ENCODE results near the gene GTF3C6.

Gene GTF3C6

DNA sequence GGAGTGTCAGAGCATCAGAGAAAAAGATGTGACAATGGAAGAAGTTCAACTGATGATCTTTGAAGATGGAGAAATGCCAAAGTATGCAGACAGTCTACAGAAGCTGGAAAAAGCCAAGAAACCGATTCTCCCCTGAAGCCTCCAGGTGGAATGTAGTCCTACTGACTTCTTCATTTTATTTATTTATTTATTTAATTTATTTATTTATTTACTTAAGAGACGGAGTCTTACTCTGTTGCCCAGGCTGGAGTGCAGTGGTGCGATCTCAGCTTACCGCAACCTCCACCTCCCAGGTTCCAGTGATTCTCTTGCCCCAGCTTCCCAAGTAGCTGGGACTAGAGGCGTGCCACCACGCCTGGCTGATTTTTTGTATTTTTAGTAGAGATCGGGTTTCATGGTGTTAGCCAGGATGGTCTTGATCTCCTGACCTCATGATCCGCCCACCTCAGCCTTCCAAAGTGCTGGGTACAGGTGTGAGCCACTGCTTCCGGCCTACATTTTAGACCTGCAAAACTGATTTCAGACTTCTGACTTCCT is 21.1 kb downstream of the GTF3C6 start:
- no peak for DNase-seq
- Histone ChIP-seq H3K9ac (ENCODE audit: low read length) (no peak overlapping the region), H3K9me3 (ENCODE audit: control insufficient read depth, low read length) (no peaks in the 10 kb centered on the region), H2BK15ac (ENCODE audit: low read depth, poor library complexity, severe bottlenecking) (no peak overlapping the region), H4K8ac (ENCODE audit: low read length) (no peak overlapping the region), H3K4ac (ENCODE audit: low read depth in 1 of 2, low read length in 2 of 2) (no peak overlapping the region), H3K27me3 (ENCODE audit: control insufficient read depth in 1 of 2, insufficient read depth in 1 of 2, low read length in 2 of 2) (no peaks in the 10 kb centered on the region), H3K23ac (ENCODE audit: low read length in 2 of 2) (no peak overlapping the region), H3K4me1 (ENCODE audit: control insufficient read depth, insufficient read depth, low read depth, low read length) (peaks cover 5% of the 10 kb centered on the region), H2BK5ac (ENCODE audit: low read depth, low read length, poor library complexity, severe bottlenecking) (no peak overlapping the region), H3K18ac (ENCODE audit: low read depth in 1 of 2, low read length in 2 of 2) (no peak overlapping the region), H2BK12ac (ENCODE audit: low read length in 2 of 2) (no peak overlapping the region), H2AK5ac (ENCODE audit: low read length, severe bottlenecking) (no peak overlapping the region), H3K79me1 (replicated peaks; ENCODE audit: low read length, poor library complexity, severe bottlenecking) (peaks cover 10% of the 10 kb centered on the region), H2BK120ac (ENCODE audit: low read depth, low read length) (no peak overlapping the region), H3K27ac (ENCODE audit: low read length, poor library complexity, severe bottlenecking) (no peak overlapping the region), H4K91ac (ENCODE audit: low read length) (no peak overlapping the region), H2AFZ (ENCODE audit: low read depth, low read length) (no peak overlapping the region), H3K4me3 (ENCODE audit: insufficient read depth in 1 of 2, low read depth in 1 of 2, low read length in 2 of 2) (no peak overlapping the region), H3K14ac (ENCODE audit: low read length in 2 of 2) (no peak overlapping the region), H3K4me2 (ENCODE audit: low read length, poor library complexity, severe bottlenecking) (no peak overlapping the region), H3K36me3 (ENCODE audit: control insufficient read depth in 1 of 2, insufficient read depth in 2 of 2, low read depth in 1 of 2, low read length in 2 of 2) (peaks cover 0 to 5% of the 10 kb centered on the region in 2 experiments)
- 97% methylated on average over 4 of the region's 9 CpGs for WGBS

DNA sequence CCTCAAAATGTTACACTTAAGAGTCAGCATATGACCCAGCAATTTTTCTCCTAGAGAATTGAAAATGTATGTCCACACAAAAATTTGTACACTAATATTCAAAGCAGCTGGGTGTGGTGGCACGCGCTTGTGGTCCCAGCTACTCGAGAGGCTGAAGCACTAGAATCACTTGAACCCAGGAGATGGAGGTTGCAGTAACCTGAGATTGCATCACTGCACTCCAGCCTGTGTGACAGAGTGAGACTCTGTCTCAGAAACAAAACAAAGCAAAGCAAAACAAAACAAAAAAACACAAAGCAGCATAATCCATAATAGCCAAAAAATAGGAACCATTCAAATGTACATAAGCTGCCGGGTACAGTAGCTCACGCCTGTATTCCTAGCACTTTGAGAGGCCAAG is 21.7 kb downstream of the GTF3C6 start:
- Histone ChIP-seq H3K27ac (ENCODE audit: low read length, poor library complexity, severe bottlenecking) (no peak overlapping the region), H3K4ac (ENCODE audit: low read depth in 1 of 2, low read length in 2 of 2) (no peak overlapping the region), H2AK5ac (ENCODE audit: low read length, severe bottlenecking) (no peak overlapping the region), H4K8ac (ENCODE audit: low read length) (no peak overlapping the region), H2BK5ac (ENCODE audit: low read depth, low read length, poor library complexity, severe bottlenecking) (no peak overlapping the region), H3K27me3 (ENCODE audit: control insufficient read depth in 1 of 2, insufficient read depth in 1 of 2, low read length in 2 of 2) (no peaks in the 10 kb centered on the region), H2BK120ac (ENCODE audit: low read depth, low read length) (no peak overlapping the region), H3K9me3 (ENCODE audit: control insufficient read depth, low read length) (no peaks in the 10 kb centered on the region), H3K18ac (ENCODE audit: low read depth in 1 of 2, low read length in 2 of 2) (no peak overlapping the region), H4K91ac (ENCODE audit: low read length) (no peak overlapping the region), H3K79me1 (replicated peaks; ENCODE audit: low read length, poor library complexity, severe bottlenecking) (peaks cover 10% of the 10 kb centered on the region), H3K9ac (ENCODE audit: low read length) (no peak overlapping the region), H3K36me3 (ENCODE audit: control insufficient read depth in 1 of 2, insufficient read depth in 2 of 2, low read depth in 1 of 2, low read length in 2 of 2) (peaks cover 0 to 10% of the 10 kb centered on the region in 2 experiments), H3K4me2 (ENCODE audit: low read length, poor library complexity, severe bottlenecking) (no peak overlapping the region), H2BK12ac (ENCODE audit: low read length in 2 of 2) (no peak overlapping the region), H3K23ac (ENCODE audit: low read length in 2 of 2) (no peak overlapping the region), H2BK15ac (ENCODE audit: low read depth, poor library complexity, severe bottlenecking) (no peak overlapping the region), H3K4me1 (ENCODE audit: control insufficient read depth, insufficient read depth, low read depth, low read length) (peaks cover 5% of the 10 kb centered on the region), H3K4me3 (ENCODE audit: insufficient read depth in 1 of 2, low read depth in 1 of 2, low read length in 2 of 2) (no peak overlapping the region), H3K14ac (ENCODE audit: low read length in 2 of 2) (no peak overlapping the region), H2AFZ (ENCODE audit: low read depth, low read length) (no peak overlapping the region)
- DNase-seq: no peak
- WGBS: 100% methylated on average over 5 of the region's 5 CpGs

DNA sequence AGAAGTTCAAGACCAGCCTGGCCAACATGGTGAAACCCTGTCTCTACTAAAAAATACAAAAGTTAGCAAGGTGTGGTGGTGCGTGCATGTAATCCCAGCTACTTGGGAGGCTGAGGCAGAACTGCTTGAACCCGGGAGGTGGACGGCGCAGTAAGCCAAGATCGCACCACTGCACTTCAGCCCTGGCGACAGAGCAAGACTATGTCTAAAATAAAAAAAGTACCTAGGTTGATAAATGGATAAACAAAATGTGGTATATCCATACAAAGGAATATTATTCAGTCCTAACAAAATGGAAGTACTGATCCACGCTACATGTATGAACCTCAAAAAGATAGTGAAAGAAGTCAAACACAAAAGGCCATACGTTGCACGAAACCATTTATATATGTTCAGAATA is 22.1 kb downstream of the GTF3C6 start:
- H2BK120ac ChIP-seq (ENCODE audit: low read depth, low read length): no peak overlapping the region
- peak overlapping the region; percentile 76 for H2AK5ac ChIP-seq (ENCODE audit: low read length, severe bottlenecking)
- no peak overlapping the region for H3K18ac ChIP-seq (ENCODE audit: low read depth in 1 of 2, low read length in 2 of 2)
- H4K91ac ChIP-seq (ENCODE audit: low read length): no peak overlapping the region
- no peak overlapping the region for H3K27ac ChIP-seq (ENCODE audit: low read length, poor library complexity, severe bottlenecking)
- peaks cover 5% of the 10 kb centered on the region for H3K4me1 ChIP-seq (ENCODE audit: control insufficient read depth, insufficient read depth, low read depth, low read length)
- no peak overlapping the region for H2BK5ac ChIP-seq (ENCODE audit: low read depth, low read length, poor library complexity, severe bottlenecking)
- H3K9me3 ChIP-seq (ENCODE audit: control insufficient read depth, low read length): no peaks in the 10 kb centered on the region
- no peak overlapping the region for H2AFZ ChIP-seq (ENCODE audit: low read depth, low read length)
- DNase-seq: no peak
- peaks cover 12% of the 10 kb centered on the region for H3K79me1 ChIP-seq (replicated peaks; ENCODE audit: low read length, poor library complexity, severe bottlenecking)
- peak overlapping the region in 1 of 2 experiments; percentile 93 for H3K4me3 ChIP-seq (ENCODE audit: insufficient read depth in 1 of 2, low read depth in 1 of 2, low read length in 2 of 2)
- H3K23ac ChIP-seq (ENCODE audit: low read length in 2 of 2): no peak overlapping the region
- H2BK12ac ChIP-seq (ENCODE audit: low read length in 2 of 2): no peak overlapping the region
- H4K8ac ChIP-seq (ENCODE audit: low read length): peak overlapping the region; percentile 84
- H3K4ac ChIP-seq (ENCODE audit: low read depth in 1 of 2, low read length in 2 of 2): no peak overlapping the region
- 97% methylated on average over 6 of the region's 9 CpGs for WGBS
- H3K14ac ChIP-seq (ENCODE audit: low read length in 2 of 2): no peak overlapping the region
- no peaks in the 10 kb centered on the region for H3K27me3 ChIP-seq (ENCODE audit: control insufficient read depth in 1 of 2, insufficient read depth in 1 of 2, low read length in 2 of 2)
- peak overlapping the region; percentile 54 for H3K4me2 ChIP-seq (ENCODE audit: low read length, poor library complexity, severe bottlenecking)
- H3K36me3 ChIP-seq (ENCODE audit: control insufficient read depth in 1 of 2, insufficient read depth in 2 of 2, low read depth in 1 of 2, low read length in 2 of 2): peaks cover 3 to 13% of the 10 kb centered on the region in 2 experiments
- H2BK15ac ChIP-seq (ENCODE audit: low read depth, poor library complexity, severe bottlenecking): no peak overlapping the region
- peak overlapping the region; percentile 97 for H3K9ac ChIP-seq (ENCODE audit: low read length)

DNA sequence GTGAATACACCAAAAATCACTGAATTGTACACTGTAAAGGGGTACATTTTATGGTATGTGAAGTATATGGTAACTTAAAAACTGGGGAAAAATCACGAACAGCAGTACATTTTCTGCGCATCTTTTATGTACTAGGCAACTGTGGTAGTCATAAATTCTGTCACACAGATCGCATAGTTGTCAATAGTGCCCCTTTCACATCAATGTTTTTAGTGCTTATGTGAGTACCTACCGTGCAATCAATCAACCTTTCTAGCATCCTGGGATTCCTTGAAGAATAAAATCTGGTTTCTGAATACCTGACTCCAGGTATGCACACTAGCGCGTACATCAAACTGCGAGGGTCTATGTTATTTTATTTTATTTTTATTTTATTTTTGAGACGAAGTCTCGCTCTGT is 22.7 kb downstream of the GTF3C6 start:
- Histone ChIP-seq H2BK12ac (ENCODE audit: low read length in 2 of 2) (no peak overlapping the region), H3K4me2 (ENCODE audit: low read length, poor library complexity, severe bottlenecking) (peak overlapping the region; percentile 54), H3K79me1 (replicated peaks; ENCODE audit: low read length, poor library complexity, severe bottlenecking) (peaks cover 17% of the 10 kb centered on the region), H2AFZ (ENCODE audit: low read depth, low read length) (no peak overlapping the region), H3K14ac (ENCODE audit: low read length in 2 of 2) (no peak overlapping the region), H4K91ac (ENCODE audit: low read length) (no peak overlapping the region), H3K9me3 (ENCODE audit: control insufficient read depth, low read length) (no peaks in the 10 kb centered on the region), H3K9ac (ENCODE audit: low read length) (peak overlapping the region; percentile 97), H4K8ac (ENCODE audit: low read length) (no peak overlapping the region), H2BK120ac (ENCODE audit: low read depth, low read length) (no peak overlapping the region), H3K27me3 (ENCODE audit: control insufficient read depth in 1 of 2, insufficient read depth in 1 of 2, low read length in 2 of 2) (no peaks in the 10 kb centered on the region), H3K18ac (ENCODE audit: low read depth in 1 of 2, low read length in 2 of 2) (no peak overlapping the region), H3K36me3 (ENCODE audit: control insufficient read depth in 1 of 2, insufficient read depth in 2 of 2, low read depth in 1 of 2, low read length in 2 of 2) (peaks cover 3 to 18% of the 10 kb centered on the region in 2 experiments), H3K23ac (ENCODE audit: low read length in 2 of 2) (no peak overlapping the region), H2BK15ac (ENCODE audit: low read depth, poor library complexity, severe bottlenecking) (no peak overlapping the region), H3K4ac (ENCODE audit: low read depth in 1 of 2, low read length in 2 of 2) (no peak overlapping the region), H3K4me1 (ENCODE audit: control insufficient read depth, insufficient read depth, low read depth, low read length) (peaks cover 5% of the 10 kb centered on the region), H2AK5ac (ENCODE audit: low read length, severe bottlenecking) (peak overlapping the region; percentile 88), H3K4me3 (ENCODE audit: insufficient read depth in 1 of 2, low read depth in 1 of 2, low read length in 2 of 2) (peak overlapping the region; percentile 93 to 96), H2BK5ac (ENCODE audit: low read depth, low read length, poor library complexity, severe bottlenecking) (no peak overlapping the region), H3K27ac (ENCODE audit: low read length, poor library complexity, severe bottlenecking) (no peak overlapping the region)
- DNase-seq: peak; percentile 13
- 44% methylated on average over 9 of the region's 9 CpGs for WGBS

Measured in mesenchymal stem cell (in vitro differentiated cells and primary cell).